ENCODE measurements around the gene CETN1. TPM values are rescaled to one million over a fixed set of nuclear protein-coding genes. Genes with fewer than 3 reads are reported as not detected.

CETN1 gene
- total RNA-seq, 4 donors from 2014 or later: not detected

DNA sequence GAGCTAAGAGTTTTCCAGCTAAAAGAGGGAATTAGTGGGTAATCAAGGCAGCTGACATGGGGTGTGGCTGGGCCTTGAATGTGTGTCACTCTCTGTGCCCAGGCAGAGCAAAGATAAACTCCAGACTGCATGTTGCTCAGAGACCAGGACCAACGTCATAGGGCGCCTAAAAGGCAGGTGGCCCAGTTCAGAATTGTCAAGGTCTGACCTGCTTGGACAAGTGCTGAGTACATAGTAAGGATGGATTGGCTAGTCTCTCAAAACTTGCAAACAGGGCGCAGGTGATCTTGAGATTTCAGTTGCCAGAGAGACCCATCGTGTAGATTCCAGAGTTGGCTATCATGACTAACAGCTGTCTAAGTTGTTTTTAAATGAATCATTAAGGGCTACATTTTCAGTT lies 35.6 kb downstream of the CETN1 start:
- H3K27ac ChIP-seq: no peak overlapping the region
- H3K9me3 ChIP-seq: no peaks in the 10 kb centered on the region
- no peaks in the 10 kb centered on the region for H3K27me3 ChIP-seq
- intact Hi-C loops (cut with DNase I; ENCODE audit: low total_unique reads) (loop anchor here (2.0 kb wide), 2 partner anchors 323 to 329 kb away; no protein-coding TSS in a partner anchor), in situ Hi-C loops (cut with MboI; ENCODE audit: low sequenced_read_pairs in 4 of 4) (loop anchor here (5.0 to 25.0 kb wide), 5 partner anchors 103 to 341 kb away; partner anchors contain the start of gene COLEC12 (in 2 of the 4))
- DNase-seq: no peak
- H3K36me3 ChIP-seq: no peaks in the 10 kb centered on the region
- TF ChIP-seq POLR2A (IDR thresholded peaks at IDR 0.05): no peak
- TF ChIP-seq, protein P1, sequence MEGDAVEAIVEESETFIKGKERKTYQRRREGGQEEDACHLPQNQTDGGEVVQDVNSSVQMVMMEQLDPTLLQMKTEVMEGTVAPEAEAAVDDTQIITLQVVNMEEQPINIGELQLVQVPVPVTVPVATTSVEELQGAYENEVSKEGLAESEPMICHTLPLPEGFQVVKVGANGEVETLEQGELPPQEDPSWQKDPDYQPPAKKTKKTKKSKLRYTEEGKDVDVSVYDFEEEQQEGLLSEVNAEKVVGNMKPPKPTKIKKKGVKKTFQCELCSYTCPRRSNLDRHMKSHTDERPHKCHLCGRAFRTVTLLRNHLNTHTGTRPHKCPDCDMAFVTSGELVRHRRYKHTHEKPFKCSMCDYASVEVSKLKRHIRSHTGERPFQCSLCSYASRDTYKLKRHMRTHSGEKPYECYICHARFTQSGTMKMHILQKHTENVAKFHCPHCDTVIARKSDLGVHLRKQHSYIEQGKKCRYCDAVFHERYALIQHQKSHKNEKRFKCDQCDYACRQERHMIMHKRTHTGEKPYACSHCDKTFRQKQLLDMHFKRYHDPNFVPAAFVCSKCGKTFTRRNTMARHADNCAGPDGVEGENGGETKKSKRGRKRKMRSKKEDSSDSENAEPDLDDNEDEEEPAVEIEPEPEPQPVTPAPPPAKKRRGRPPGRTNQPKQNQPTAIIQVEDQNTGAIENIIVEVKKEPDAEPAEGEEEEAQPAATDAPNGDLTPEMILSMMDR (IDR thresholded peaks at IDR 0.05 in 4 of 5, conservative IDR thresholded peaks at IDR 0.05 in 1 of 5): no peak
- no peak overlapping the region for H3K4me3 ChIP-seq
- ATAC-seq: no peak
- no peaks in the 10 kb centered on the region for H3K4me1 ChIP-seq

DNA sequence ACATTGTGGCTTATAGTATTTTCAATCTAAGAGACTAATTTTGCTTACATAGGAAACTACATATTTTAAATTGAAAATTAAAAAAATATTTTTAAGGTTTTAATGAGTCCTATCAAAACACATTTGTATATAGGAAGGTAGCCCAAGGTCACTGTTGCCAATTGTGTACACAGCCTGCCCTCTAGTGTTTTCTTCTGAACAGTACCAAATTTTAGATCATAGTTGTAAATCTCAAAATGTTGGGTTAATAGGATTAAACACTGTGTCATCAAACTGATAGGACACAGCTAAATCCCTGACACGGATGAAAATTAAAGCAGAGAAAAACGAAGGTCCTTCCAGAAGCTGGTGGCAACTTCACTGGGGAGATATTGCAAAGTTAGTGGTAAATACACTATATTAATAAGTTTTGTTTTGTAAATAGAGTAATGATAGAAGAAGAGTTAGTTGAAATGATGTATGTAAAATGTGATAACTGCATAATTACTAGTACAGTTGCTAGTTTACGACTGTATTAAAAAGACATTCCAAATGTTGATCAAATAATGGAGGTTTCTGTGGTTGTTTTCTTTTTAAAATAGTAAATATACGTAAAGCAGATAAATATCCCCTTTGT lies 36.3 kb downstream of the CETN1 start:
- DNase-seq: no peak
- TF ChIP-seq POLR2A (IDR thresholded peaks at IDR 0.05): no peak
- TF ChIP-seq, protein P1 (IDR thresholded peaks at IDR 0.05 in 4 of 5, conservative IDR thresholded peaks at IDR 0.05 in 1 of 5): peak in 4 of 5 experiments; percentile 12 to 52 (median 32)
- Histone ChIP-seq H3K36me3 (no peaks in the 10 kb centered on the region), H3K4me3 (no peak overlapping the region), H3K9me3 (no peaks in the 10 kb centered on the region), H3K27me3 (no peaks in the 10 kb centered on the region), H3K27ac (no peak overlapping the region), H3K4me1 (no peaks in the 10 kb centered on the region)
- no peak for ATAC-seq
- in situ Hi-C loops (cut with MboI; ENCODE audit: low sequenced_read_pairs in 4 of 4) (loop anchor here (5.0 to 25.0 kb wide), 5 partner anchors 104 to 342 kb away; partner anchors contain the start of gene COLEC12 (in 2 of the 4)), intact Hi-C loops (cut with DNase I; ENCODE audit: low total_unique reads) (loop anchor here (2.0 kb wide), 1 partner anchor 330 kb away; no protein-coding TSS in a partner anchor)

DNA sequence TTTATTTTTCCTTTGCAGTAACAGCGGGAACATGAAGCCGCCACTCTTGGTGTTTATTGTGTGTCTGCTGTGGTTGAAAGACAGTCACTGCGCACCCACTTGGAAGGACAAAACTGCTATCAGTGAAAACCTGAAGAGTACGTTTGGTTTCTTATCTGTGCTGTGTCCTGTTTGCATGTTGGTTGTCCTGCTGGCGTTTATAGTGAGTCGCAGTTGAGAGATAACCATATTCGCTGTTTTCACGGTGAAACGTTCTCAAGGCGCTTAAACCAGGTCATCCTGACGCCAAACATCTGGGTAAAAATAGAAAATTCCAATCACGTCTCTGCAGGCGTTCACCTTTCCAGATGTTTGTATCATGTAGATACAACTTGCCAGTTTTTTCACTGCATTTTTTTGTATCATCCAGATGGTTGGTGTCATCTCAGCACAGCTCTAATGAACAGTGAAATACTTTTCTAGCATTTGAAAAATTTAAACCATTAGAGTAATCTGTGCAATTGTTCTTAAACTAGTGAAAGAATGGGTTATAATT lies 37.9 kb downstream of the CETN1 start:
- no peak for TF ChIP-seq POLR2A (IDR thresholded peaks at IDR 0.05)
- TF ChIP-seq, protein P1 (IDR thresholded peaks at IDR 0.05 in 4 of 5, conservative IDR thresholded peaks at IDR 0.05 in 1 of 5): no peak
- no peak overlapping the region for H3K27ac ChIP-seq
- H3K4me3 ChIP-seq: no peak overlapping the region
- H3K4me1 ChIP-seq: no peaks in the 10 kb centered on the region
- intact Hi-C loops (cut with DNase I; ENCODE audit: low total_unique reads) (loop anchor here (2.0 kb wide), 1 partner anchor 331 kb away; no protein-coding TSS in a partner anchor), in situ Hi-C loops (cut with MboI; ENCODE audit: low sequenced_read_pairs in 4 of 4) (loop anchor here (5.0 to 25.0 kb wide), 5 partner anchors 106 to 343 kb away; partner anchors contain the start of gene COLEC12 (in 2 of the 4))
- ATAC-seq (no peak), DNase-seq (no peak)
- no peaks in the 10 kb centered on the region for H3K36me3 ChIP-seq
- H3K27me3 ChIP-seq: no peaks in the 10 kb centered on the region
- no peaks in the 10 kb centered on the region for H3K9me3 ChIP-seq

DNA sequence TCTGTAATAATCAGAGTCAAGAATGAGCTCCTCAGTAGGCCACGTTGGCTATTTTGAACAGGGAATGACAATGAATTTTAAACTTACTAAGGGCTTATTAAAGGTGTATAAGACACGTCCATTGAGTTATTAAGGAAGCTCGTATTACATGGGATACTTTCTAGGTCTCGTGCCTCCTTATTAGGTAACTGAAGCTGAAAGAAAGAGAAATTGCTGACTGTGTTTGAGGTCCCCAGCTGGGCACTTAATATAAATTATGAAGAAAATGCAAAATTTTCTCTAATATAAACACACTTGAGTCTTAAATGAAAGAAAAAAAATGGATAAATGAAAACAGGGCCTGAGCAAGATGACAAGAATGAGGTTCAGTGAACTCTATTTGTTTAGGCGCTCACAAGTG lies 38.4 kb downstream of the CETN1 start:
- DNase-seq: no peak
- in situ Hi-C loops (cut with MboI; ENCODE audit: low sequenced_read_pairs in 4 of 4): loop anchor here (5.0 to 25.0 kb wide), 5 partner anchors 106 to 344 kb away; partner anchors contain the start of gene COLEC12 (in 2 of the 4)
- Histone ChIP-seq H3K9me3 (no peaks in the 10 kb centered on the region), H3K4me1 (no peaks in the 10 kb centered on the region), H3K27me3 (no peaks in the 10 kb centered on the region), H3K36me3 (no peaks in the 10 kb centered on the region), H3K27ac (no peak overlapping the region), H3K4me3 (no peak overlapping the region)
- intact Hi-C loops (cut with DNase I; ENCODE audit: low total_unique reads): no loop called here
- ATAC-seq: no peak
- TF ChIP-seq, protein P1 (IDR thresholded peaks at IDR 0.05 in 4 of 5, conservative IDR thresholded peaks at IDR 0.05 in 1 of 5): no peak
- no peak for TF ChIP-seq POLR2A (IDR thresholded peaks at IDR 0.05)

Data from gastrocnemius medialis (tissue), 4 donors.